GM21619 (cell line): ENCODE results near the gene ADRB2.

Source experiments
- ATAC-seq: cut with Tn5 transposase; IDR thresholded peaks from one replicate; pipeline ENCODE4 v1.9.1; 2021; ENCODE audit not compliant: unreplicated experiment

Gene ADRB2

DNA sequence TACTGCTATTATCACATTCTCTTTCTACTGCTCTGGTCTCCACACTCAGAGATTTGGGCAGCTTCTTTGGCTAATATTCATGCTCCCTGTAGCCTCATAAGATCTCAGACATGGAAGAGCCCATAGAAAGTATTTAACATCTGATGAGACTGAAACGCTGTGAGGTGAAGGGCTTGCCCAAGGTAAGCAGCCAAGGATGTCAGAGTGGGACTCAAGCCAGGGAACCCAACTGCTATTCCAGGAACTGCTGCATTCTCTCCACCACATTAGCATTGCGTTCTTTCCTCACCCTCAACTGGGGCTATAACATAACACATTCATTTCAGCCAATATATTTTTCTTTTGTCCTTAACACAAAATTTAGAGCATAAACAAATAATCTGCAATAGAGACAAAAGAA, 3.8 kb downstream of the ADRB2 start:
- ATAC-seq: no peak

- ATAC-seq: peak; percentile 85
These were observed 5.5 kb downstream of the ADRB2 start for GRCh38 chr5:148831590-148832565.

GRCh38 chr5:148833122-148833521, 6.7 kb downstream of the ADRB2 start:
- no peak for ATAC-seq

- ATAC-seq: no peak
These were observed 7.5 kb downstream of the ADRB2 start for GRCh38 chr5:148833925-148834324.

GRCh38 chr5:148834689-148835088, 8.3 kb downstream of the ADRB2 start:
- ATAC-seq: peak; percentile 27

DNA sequence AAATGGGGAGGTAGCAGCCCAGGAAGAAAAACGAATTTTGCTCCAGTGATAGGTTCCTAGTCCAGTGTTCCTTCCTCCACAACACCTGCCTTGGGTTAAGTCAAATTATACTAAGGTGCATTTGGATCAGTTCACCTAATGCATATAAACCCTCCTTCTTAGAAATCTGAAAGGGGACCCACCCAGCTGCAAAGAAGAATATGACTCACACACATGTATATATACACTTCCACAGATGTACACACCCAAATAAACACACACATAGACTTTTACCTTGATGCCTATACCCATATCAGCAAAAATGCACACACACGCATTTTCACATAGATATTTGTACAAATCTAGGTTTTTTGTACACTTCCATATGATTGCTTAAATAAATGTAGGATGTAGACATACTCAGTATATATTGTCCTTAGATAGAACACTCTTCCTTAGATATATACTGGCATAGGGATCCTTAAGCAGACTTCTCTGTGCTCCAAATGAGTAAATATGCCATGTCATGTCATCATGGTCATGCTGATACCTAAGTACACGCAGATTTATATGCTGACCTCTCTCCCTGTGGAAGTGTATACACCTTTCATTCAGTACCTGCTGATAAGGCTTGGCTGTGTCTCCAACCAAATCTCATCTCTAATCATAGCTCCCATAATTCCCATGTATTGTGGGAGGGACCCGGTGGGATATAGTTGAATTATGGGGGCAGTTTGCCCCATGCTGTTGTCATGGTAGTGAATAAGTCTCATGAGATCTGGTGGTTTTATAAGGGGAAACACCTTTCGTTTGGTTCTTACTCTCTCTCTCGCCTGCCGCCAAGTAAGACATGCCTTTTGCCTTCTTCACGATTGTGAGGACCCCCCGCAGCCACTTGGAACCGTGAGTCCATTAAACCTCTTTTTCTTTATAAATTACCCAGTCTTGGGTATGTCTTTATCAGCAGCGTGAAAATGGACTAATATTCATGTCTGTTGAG, 10.2 kb downstream of the ADRB2 start:
- no peak for ATAC-seq

DNA sequence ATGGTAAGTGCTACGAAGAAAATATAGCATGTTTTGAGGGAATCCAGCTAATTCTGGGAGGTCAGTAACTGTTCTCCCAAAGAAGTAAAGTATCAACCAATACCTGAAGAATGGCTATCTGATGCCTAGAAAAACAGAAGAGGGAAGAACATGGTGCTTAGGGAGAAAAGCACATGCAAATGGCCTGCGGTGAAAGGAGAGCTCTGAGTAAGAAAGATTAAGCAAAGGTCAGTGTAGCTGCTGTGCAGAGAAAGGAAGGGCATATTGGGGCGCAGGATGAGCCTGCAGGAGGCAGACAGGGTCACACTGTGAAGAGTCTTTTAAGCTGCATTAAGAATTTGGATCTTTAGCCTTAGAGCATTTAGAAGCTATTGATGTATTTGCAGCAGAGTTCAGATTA, 11.0 kb downstream of the ADRB2 start:
- ATAC-seq: no peak

GRCh38 chr5:148838357-148838756, 11.9 kb downstream of the ADRB2 start:
- ATAC-seq: no peak

DNA sequence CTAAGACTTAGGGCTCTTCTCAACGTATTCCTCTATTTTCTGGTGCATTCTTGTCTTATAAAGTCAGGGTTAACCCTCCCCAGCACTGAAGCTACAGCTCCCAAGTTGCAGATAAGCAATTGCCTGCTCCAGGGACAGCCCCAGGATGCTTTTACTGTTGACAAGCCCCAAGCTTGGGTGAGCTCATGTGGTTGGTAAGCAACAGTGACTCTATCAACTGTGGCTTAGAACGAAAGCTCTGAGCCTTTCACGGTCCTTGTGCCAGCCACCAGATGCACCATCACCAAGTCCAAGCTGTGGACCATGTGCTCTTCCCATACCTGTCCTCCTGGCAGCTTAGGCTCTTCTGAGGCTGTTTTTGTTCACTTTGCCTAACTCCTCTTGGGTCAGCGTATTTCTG, 13.5 kb downstream of the ADRB2 start:
- ATAC-seq: peak; percentile 68

GRCh38 chr5:148840531-148840930, 14.1 kb downstream of the ADRB2 start:
- no peak for ATAC-seq

GRCh38 chr5:148841519-148841918, 15.1 kb downstream of the ADRB2 start:
- ATAC-seq: no peak

DNA sequence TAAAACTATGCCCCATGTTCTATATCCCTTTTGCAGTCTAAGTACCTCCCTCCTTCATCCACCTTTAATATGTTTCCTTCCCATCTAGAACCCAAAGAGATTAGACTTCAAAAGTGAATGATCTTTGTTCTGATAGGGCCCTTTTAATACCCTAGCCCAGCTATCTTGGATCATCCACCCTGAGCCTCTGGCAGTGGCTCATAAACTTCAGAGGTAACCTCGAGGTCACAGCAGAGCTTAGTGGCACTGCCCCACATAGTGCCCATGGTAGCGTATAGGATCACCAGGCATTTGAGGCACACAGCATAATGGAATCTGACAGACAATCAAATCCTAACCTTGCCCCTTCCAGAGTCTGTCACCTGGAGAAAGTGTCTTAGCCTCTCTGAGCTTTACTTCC, 15.8 kb downstream of the ADRB2 start:
- no peak for ATAC-seq

DNA sequence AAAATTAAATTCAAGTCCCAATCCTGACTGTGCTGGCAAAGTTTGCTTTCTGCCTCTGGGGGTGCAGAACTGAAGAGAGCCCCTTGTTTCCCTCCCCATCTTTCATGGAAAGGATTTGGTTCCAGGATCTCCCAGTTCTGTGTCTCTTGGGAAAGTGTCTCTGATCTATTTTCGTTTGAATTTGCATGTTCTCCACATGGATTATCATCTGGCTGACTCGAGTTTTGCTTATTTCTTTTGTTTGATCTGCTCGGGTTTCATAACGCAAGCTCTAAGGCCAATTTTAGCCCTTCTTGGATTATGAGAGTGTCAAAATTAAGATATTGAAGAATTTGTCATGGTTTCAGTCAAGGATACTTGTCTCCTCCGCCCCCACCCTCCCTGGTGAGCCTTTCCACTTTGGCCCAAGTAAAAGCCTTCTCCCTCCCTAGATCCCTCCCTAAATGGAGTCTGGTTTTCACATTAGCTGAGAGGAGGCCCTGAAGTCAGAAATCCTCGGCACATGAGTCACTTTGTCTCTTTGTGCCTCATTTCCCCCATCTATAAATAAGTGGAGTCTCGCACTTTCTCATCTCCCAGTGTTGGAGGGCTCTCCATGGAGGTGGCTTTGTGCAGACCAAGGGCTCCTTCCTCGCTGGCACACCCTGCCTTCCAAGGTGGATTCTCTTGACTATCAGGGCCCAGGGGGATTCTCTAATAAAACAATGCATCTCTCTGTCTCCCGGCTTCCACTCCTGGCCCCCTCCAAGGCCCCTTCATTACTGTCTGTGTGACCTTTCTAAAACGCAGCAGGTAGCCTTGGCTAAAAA, 17.3 kb downstream of the ADRB2 start:
- no peak for ATAC-seq

DNA sequence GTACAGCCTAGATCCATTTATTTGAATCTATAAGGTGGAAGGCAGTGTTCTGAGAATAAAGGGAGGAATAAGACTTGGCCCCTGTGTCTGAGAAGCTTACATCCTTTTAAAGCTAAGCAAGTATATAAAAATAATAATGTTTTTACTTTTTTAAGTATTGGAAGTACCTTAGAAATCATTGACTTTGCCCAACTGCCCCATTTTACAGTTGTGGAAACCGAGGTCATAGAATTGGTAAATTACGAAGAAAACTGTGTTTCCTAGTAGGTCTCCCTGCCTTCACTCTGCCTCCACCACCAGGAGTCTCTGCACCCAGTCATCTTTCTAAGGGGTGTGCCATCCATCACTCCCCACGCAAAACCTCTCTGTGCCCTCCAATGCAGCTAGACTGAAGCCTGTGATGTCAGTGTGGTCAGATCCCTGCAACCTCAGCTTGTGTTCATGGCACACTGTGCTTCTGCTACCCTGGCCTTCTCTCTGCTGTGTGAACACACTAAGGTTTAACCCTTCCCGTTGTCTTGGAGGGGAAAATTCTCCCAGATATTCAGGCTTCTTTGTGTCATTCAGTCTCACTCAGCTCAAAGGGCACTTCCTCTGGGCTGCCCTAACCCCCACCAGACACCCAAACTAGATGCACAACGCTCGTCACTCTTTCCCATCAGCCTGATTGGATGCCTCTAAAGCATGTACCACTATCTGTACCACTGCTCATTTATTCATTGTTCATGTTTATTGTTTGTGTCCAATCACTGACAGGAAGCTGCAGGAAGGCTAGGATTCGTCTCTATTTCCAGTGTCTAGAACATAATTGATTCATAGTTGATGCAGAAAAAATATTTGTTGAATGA, 18.2 kb downstream of the ADRB2 start:
- no peak for ATAC-seq

- ATAC-seq: no peak
These were observed 20.5 kb downstream of the ADRB2 start for GRCh38 chr5:148846930-148847329.

- no peak for ATAC-seq
These were observed 21.0 kb downstream of the ADRB2 start for GRCh38 chr5:148847456-148847855.

- no peak for ATAC-seq
These were observed 22.1 kb downstream of the ADRB2 start for GRCh38 chr5:148848393-148849031.

DNA sequence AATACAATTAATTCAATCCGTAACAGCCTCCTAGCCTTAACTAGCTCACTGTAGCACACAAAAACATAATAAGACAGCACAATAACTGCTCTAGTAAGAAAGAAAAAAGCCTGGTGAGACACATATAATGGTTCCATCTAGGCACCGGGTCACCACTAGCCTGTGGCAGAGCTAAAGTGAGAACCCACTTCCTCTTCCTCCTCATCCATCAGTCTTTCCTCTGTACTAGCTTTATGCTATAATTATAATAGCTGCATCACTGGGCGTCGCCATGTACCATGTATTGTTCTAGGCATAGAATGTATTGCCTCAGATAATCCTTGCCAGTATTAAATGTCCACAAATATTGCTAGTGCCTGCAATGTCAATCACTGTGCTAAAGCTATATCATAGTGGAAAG, 23.1 kb downstream of the ADRB2 start:
- ATAC-seq: no peak

- ATAC-seq: no peak
These were observed 24.4 kb downstream of the ADRB2 start for GRCh38 chr5:148850836-148851235.
